ENCODE data around the gene DIP2B. TPM values are rescaled to one million over a fixed set of nuclear protein-coding genes. Genes with fewer than 3 reads are reported as not detected.
"Not testable (repeated sequence)": the region's sequence is repeated elsewhere in the genome, so short reads cannot be mapped to it uniquely, and the experiment has no call there.

The DIP2B gene
- total RNA-seq, 2 donors from 2014 or later = 30.8 to 34.3 TPM

DNA sequence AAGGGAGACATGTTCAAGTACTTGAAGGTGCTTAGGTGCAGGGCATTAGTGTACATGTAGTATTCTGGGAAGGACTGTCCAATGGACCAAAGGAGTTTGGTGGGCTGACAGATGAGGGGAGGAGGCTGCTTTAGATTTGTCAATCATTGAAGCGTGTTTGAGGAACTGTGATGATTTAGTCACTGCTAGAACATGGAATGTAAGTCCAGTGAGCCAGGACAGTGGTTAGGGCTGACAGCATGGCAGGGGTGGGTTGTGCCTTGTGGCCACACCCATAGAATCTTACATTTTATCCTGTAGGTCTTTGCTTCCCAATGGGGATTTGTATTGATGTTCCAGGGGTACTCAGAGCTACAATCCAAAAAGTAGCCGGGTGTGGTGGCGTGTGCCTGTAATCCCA is 24.6 kb downstream of the DIP2B start:
- H3K27ac Mint-ChIP-seq = peak overlapping the region; percentile 1 to 31
- H3K4me3 Mint-ChIP-seq = no peak overlapping the region
- ATAC-seq = no peak
- H3K9me3 Mint-ChIP-seq = no peaks in the 10 kb centered on the region
- no peaks in the 10 kb centered on the region for H3K36me3 Mint-ChIP-seq
- DNase-seq (ENCODE audit: low spot score) = no peak
- H3K27me3 Mint-ChIP-seq = no peaks in the 10 kb centered on the region
- H3K4me1 Mint-ChIP-seq (ENCODE audit: low read depth in 2 of 2) = peaks cover 21 to 23% of the 10 kb centered on the region in 2 donors

GRCh38 chr12:50530532-50530931 is 25.7 kb downstream of the DIP2B start:
- no peaks in the 10 kb centered on the region for H3K27me3 Mint-ChIP-seq
- no peak overlapping the region for H3K4me3 Mint-ChIP-seq
- no peak overlapping the region for H3K27ac Mint-ChIP-seq
- no peaks in the 10 kb centered on the region for H3K9me3 Mint-ChIP-seq
- ATAC-seq = no peak
- H3K4me1 Mint-ChIP-seq (ENCODE audit: low read depth in 2 of 2) = peaks cover 18 to 19% of the 10 kb centered on the region in 2 donors
- no peak for DNase-seq (ENCODE audit: low spot score)
- no peaks in the 10 kb centered on the region for H3K36me3 Mint-ChIP-seq

- peaks cover 22 to 24% of the 10 kb centered on the region in 2 donors for H3K4me1 Mint-ChIP-seq (ENCODE audit: low read depth in 2 of 2)
- H3K4me3 Mint-ChIP-seq = no peak overlapping the region
- H3K27ac Mint-ChIP-seq = no peak overlapping the region
- DNase-seq (ENCODE audit: low spot score) = no peak
- no peaks in the 10 kb centered on the region for H3K9me3 Mint-ChIP-seq
- peak in 1 of 2 donors; percentile 43 for ATAC-seq
- H3K36me3 Mint-ChIP-seq = no peaks in the 10 kb centered on the region
- no peaks in the 10 kb centered on the region for H3K27me3 Mint-ChIP-seq
Measured at GRCh38 chr12:50533203-50533584, 28.4 kb downstream of the DIP2B start.

- no peak overlapping the region for H3K4me3 Mint-ChIP-seq
- H3K27me3 Mint-ChIP-seq = no peaks in the 10 kb centered on the region
- ATAC-seq = no peak
- no peak for DNase-seq (ENCODE audit: low spot score)
- no peaks in the 10 kb centered on the region for H3K9me3 Mint-ChIP-seq
- H3K27ac Mint-ChIP-seq = peak overlapping the region in 1 of 2 donors; percentile 23
- peaks cover 15 to 17% of the 10 kb centered on the region in 2 donors for H3K4me1 Mint-ChIP-seq (ENCODE audit: low read depth in 2 of 2)
- H3K36me3 Mint-ChIP-seq = no peaks in the 10 kb centered on the region
Measured at GRCh38 chr12:50533971-50534370, 29.2 kb downstream of the DIP2B start.

DNA sequence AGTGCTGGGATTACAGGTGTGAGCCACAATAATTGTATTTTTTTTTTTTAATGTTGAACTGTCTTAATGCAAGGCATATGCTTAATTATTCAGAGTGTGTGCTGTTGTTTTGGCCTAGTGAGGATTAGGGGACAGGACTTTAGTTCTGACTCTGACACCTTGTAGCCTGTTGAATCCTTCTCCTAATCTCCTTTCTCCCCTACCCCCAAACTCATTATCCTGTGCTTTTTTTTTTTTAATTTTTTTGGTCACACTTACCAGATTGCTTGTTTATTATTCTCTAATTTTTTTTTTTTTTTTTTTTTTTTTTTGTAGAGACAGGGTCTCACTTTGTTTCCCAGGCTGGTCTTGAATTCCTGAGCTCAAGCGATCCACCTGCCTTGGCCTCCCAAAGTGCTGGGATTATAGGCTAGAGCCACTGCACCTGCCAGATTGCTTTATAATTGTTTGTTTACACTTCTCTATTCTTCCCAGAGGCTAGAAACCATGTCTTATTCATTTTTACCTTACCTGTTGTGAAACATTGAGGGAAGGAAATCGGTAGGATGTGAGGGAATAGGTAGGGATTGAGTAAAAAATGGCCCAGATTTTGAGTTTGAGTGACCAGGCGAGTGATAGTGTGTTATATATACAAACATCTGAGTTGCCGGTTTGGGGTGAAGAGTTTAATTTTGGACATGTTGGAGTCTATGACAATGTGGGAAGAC is 32.2 kb downstream of the DIP2B start:
- Mint-ChIP-seq H3K9me3 (no peaks in the 10 kb centered on the region), H3K27me3 (no peaks in the 10 kb centered on the region), H3K36me3 (no peaks in the 10 kb centered on the region), H3K27ac (peak overlapping the region in 1 of 2 donors; percentile 52), H3K4me1 (ENCODE audit: low read depth in 2 of 2) (peaks cover 12 to 13% of the 10 kb centered on the region in 2 donors), H3K4me3 (no peak overlapping the region)
- no peak for ATAC-seq
- no peak for DNase-seq (ENCODE audit: low spot score)

DNA sequence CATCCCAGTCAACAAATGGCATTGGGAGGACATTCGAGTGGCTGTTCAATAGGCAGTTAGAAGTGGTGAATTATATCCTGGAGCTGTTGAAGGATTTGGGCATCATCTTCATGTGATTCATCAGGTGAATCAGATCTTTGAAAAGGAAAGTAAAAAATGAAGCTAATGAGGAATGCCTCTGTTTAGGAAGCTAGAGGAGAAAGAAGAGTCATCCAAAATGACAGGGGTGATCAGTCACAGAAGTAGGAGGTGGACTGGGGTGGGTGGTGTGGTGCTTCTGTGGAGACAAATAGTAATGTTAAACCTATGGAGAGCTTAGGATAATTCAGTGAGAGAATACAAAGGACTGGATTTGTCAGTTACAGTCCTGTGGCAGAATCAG is 32.7 kb downstream of the DIP2B start:
- Mint-ChIP-seq H3K36me3 (no peaks in the 10 kb centered on the region), H3K4me1 (ENCODE audit: low read depth in 2 of 2) (peaks cover 15 to 16% of the 10 kb centered on the region in 2 donors), H3K27ac (peak overlapping the region in 1 of 2 donors; percentile 52), H3K4me3 (no peak overlapping the region), H3K9me3 (no peaks in the 10 kb centered on the region), H3K27me3 (no peaks in the 10 kb centered on the region)
- DNase-seq (ENCODE audit: low spot score) (no peak), ATAC-seq (no peak)

DNA sequence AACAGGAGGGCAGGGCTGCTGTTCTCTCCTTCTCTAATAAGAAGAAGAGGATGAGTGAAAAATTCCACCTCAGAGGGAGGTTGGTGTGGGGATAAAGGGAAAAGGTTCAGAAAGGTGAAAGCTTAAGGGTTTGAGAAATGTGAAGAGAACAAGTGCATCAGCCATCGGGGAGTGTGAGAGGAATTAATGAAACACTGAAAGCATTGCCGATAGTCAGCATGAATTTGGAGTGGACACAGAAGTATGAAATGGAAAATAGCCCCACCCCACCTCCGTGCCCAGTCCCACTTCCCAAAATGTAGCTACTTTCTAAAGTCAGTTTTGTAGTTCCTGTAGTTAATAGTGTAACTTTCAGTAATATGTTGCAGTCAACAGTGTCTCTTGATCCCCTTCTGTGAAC is 33.4 kb downstream of the DIP2B start:
- peak overlapping the region in 1 of 2 donors; percentile 52 for H3K27ac Mint-ChIP-seq
- ATAC-seq (no peak), DNase-seq (ENCODE audit: low spot score) (no peak)
- no peaks in the 10 kb centered on the region for H3K9me3 Mint-ChIP-seq
- H3K4me3 Mint-ChIP-seq = no peak overlapping the region
- H3K27me3 Mint-ChIP-seq = no peaks in the 10 kb centered on the region
- H3K36me3 Mint-ChIP-seq = no peaks in the 10 kb centered on the region
- H3K4me1 Mint-ChIP-seq (ENCODE audit: low read depth in 2 of 2) = peaks cover 18 to 19% of the 10 kb centered on the region in 2 donors

- Mint-ChIP-seq H3K9me3 (no peaks in the 10 kb centered on the region), H3K27ac (no peak overlapping the region), H3K36me3 (no peaks in the 10 kb centered on the region), H3K27me3 (no peaks in the 10 kb centered on the region), H3K4me3 (no peak overlapping the region), H3K4me1 (ENCODE audit: low read depth in 2 of 2) (peaks cover 19 to 24% of the 10 kb centered on the region in 2 donors)
- DNase-seq (ENCODE audit: low spot score) (no peak), ATAC-seq (no peak)
Measured at GRCh38 chr12:50541139-50541538, 36.4 kb downstream of the DIP2B start.

DNA sequence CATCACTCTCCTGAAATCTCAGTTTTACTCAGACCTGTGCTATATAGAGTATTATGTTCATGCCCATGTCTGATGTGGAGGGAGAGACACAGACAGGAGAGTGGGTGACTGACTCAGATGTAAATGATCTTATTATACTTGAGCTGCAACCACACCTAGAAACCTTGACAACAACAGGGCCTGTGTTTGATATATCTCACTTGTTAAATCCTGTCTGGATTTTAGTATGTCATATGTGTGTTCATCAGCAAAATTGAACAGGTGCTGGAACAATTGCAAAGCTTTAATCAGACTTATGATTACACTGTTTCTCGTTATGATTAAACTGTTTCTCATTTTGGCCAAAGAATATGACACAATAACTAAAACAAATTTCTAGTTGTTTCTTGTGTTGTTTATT is 37.7 kb downstream of the DIP2B start:
- no peaks in the 10 kb centered on the region for H3K36me3 Mint-ChIP-seq
- ATAC-seq (peak; percentile 66 to 93), DNase-seq (ENCODE audit: low spot score) (no peak)
- H3K9me3 Mint-ChIP-seq = no peaks in the 10 kb centered on the region
- H3K27ac Mint-ChIP-seq = peak overlapping the region; percentile 46 to 63
- H3K4me1 Mint-ChIP-seq (ENCODE audit: low read depth in 2 of 2) = peaks cover 15 to 21% of the 10 kb centered on the region in 2 donors
- no peak overlapping the region for H3K4me3 Mint-ChIP-seq
- no peaks in the 10 kb centered on the region for H3K27me3 Mint-ChIP-seq

- H3K27me3 Mint-ChIP-seq; H3K36me3 Mint-ChIP-seq; H3K9me3 Mint-ChIP-seq; H3K4me3 Mint-ChIP-seq; ATAC-seq; DNase-seq (ENCODE audit: low spot score): not testable (repeated sequence)
- H3K4me1 Mint-ChIP-seq (ENCODE audit: low read depth in 2 of 2) = peaks cover 7 to 14% of the 10 kb centered on the region in 2 donors
- peak overlapping the region; percentile 46 to 63 for H3K27ac Mint-ChIP-seq
Measured at GRCh38 chr12:50543188-50543587, 38.4 kb downstream of the DIP2B start.

DNA sequence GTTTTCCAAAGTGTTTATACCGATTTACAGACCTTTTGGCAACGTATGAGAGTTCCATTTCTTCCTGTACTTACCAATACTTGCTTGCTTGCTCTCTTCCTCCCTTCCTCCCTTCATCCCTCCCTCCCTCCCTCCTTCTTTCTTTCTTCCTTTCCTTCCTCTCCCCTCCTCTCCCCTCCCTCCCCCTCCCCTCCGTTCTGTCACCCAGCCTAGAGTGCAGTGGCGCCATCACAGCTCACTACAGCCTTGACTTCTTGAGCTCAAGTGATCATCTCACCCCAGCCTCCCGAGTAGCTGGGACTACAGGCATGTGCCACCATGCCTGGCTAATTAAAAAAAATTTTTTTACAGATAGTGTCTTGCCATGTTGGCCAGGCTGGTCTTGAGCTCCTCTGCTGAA is 40.4 kb downstream of the DIP2B start:
- Mint-ChIP-seq H3K9me3 (no peaks in the 10 kb centered on the region), H3K27me3 (no peaks in the 10 kb centered on the region), H3K36me3 (no peaks in the 10 kb centered on the region), H3K4me3 (no peak overlapping the region), H3K4me1 (ENCODE audit: low read depth in 2 of 2) (peaks cover 7 to 14% of the 10 kb centered on the region in 2 donors), H3K27ac (no peak overlapping the region)
- ATAC-seq (no peak), DNase-seq (ENCODE audit: low spot score) (no peak)

GRCh38 chr12:50545786-50546185 is 41.0 kb downstream of the DIP2B start:
- Mint-ChIP-seq H3K9me3 (no peaks in the 10 kb centered on the region), H3K27ac (no peak overlapping the region), H3K36me3 (no peaks in the 10 kb centered on the region), H3K4me3 (no peak overlapping the region), H3K4me1 (ENCODE audit: low read depth in 2 of 2) (peaks cover 7 to 14% of the 10 kb centered on the region in 2 donors), H3K27me3 (no peaks in the 10 kb centered on the region)
- ATAC-seq (no peak), DNase-seq (ENCODE audit: low spot score) (no peak)

DNA sequence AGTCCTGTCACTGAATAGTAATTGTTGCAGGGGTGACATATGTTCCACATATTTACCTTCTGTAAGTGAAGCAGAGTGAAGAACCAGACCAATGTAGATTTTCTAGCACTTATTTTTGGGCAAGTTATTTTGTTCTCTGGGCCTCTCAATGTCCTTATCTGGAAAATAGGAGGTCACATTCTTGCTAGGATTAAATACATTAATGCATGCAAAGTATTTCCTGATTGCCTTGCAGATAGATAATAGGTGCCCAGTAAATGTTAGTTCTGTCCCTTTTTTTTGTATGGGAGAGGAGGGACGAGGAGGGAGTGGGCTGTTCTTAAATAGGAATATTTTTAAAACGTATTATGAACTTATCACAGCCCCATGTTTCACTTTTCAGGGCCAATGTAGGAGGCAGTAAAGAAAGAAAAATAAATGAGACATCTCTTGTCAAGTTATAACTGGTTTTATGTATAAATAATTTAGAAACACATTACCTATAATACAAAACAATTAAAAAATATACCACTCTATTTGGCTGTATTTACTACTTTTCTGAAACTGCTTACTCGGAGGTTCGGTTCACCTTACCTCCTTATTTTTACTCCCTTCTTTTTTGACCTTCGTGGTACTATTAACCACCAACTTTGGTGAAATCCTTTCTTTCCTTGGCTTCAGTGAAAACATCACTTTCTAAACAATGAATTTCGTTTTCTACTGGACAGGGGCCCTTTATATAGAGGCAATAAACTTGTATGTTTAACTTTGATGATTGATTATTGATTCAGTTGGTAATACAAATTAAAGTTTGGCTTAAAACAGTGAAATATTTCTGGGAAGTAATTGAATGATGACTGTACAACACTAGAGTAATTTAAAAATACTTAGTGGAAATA is 41.9 kb downstream of the DIP2B start:
- ATAC-seq (no peak), DNase-seq (ENCODE audit: low spot score) (no peak)
- Mint-ChIP-seq H3K27ac (no peak overlapping the region), H3K27me3 (no peaks in the 10 kb centered on the region), H3K4me3 (no peak overlapping the region), H3K9me3 (no peaks in the 10 kb centered on the region), H3K4me1 (ENCODE audit: low read depth in 2 of 2) (peaks cover 9 to 21% of the 10 kb centered on the region in 2 donors), H3K36me3 (no peaks in the 10 kb centered on the region)

GRCh38 chr12:50547742-50548141 is 43.0 kb downstream of the DIP2B start:
- no peak overlapping the region for H3K27ac Mint-ChIP-seq
- H3K27me3 Mint-ChIP-seq = no peaks in the 10 kb centered on the region
- H3K9me3 Mint-ChIP-seq = no peaks in the 10 kb centered on the region
- peaks cover 8 to 21% of the 10 kb centered on the region in 2 donors for H3K4me1 Mint-ChIP-seq (ENCODE audit: low read depth in 2 of 2)
- DNase-seq (ENCODE audit: low spot score) (no peak), ATAC-seq (no peak)
- H3K4me3 Mint-ChIP-seq = no peak overlapping the region
- no peaks in the 10 kb centered on the region for H3K36me3 Mint-ChIP-seq
